Measurements from ENCODE around the gene DNMT3A.

The DNMT3A gene

DNA sequence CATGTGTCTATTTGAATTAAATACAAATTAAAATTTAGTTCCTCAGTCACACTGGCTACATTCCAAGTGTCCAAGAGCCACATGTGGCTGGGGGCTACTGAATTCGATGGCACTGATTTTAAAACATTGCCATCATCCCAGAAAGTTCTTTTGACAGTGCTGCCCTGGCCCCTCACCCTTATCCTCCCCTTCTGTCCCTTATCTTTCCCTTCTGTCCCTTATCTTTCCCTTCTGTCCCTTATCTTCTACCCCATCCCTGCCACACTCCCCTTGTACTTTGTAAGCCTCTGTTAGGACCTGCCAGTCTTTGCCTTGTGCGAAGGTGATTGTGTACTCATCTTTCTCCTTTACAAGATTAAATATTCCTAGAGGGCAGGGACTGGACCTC, 85.2 kb downstream of the DNMT3A start:
- DNase-seq (ENCODE audit: extremely low spot score) = no peak
- ChIA-PET POLR2A (no interaction called here), CTCF (no interaction called here)
- TF ChIP-seq TARDBP (IDR thresholded peaks at IDR 0.05) (no peak), ELF4 (IDR thresholded peaks at IDR 0.05) (no peak), ZNF384 (IDR thresholded peaks at IDR 0.05) (no peak), HDGF (IDR thresholded peaks at IDR 0.05; ENCODE audit: borderline replicate concordance) (no peak), NFRKB (IDR thresholded peaks at IDR 0.05) (no peak), ARNT (IDR thresholded peaks at IDR 0.05) (no peak), CTBP1 (IDR thresholded peaks at IDR 0.05; ENCODE audit: borderline replicate concordance) (no peak), LEF1 (IDR thresholded peaks at IDR 0.05; ENCODE audit: borderline replicate concordance) (no peak)
- TF ChIP-seq, protein P1, sequence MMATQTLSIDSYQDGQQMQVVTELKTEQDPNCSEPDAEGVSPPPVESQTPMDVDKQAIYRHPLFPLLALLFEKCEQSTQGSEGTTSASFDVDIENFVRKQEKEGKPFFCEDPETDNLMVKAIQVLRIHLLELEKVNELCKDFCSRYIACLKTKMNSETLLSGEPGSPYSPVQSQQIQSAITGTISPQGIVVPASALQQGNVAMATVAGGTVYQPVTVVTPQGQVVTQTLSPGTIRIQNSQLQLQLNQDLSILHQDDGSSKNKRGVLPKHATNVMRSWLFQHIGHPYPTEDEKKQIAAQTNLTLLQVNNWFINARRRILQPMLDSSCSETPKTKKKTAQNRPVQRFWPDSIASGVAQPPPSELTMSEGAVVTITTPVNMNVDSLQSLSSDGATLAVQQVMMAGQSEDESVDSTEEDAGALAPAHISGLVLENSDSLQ (IDR thresholded peaks at IDR 0.05) = no peak

DNA sequence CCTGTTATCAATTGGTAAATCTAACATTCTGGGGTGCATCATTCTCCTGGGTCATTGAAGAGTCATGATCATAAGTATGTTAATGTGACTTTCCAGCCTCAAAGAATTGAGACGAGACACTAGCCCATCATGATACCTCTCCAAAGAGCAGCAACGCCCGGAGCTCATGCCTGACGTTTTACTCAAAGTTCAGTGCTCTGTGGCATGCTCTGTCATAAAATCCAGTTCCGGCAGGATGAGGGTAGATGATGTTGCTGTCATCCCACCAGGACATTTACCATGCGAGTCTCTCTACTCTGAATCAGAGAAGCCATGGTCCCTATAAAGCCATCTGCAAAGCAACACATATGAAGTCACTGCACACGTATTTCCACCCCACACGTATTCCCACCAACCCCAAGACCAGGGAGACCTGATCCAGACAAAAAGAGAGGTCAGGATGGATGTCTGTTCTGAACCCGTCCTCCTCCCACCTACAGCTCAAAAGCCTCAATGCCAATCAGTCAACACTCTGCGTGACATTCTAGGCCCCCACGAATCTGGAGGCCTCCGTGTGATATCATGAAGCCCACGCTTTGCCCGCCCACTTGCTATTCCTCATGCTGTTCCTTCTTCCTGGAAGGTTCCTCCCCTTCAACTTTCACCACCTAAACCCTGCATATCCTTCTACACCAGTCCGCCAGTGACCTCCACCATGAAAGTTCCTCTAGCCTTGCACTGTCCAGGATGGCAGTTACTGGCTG, 85.8 kb downstream of the DNMT3A start:
- POLR2A ChIA-PET = no interaction called here
- no peak for TF ChIP-seq NFRKB (IDR thresholded peaks at IDR 0.05)
- no peak for TF ChIP-seq FOXK2 (IDR thresholded peaks at IDR 0.05)
- CTCF ChIA-PET = no interaction called here
- DNase-seq (ENCODE audit: extremely low spot score) = no peak

DNA sequence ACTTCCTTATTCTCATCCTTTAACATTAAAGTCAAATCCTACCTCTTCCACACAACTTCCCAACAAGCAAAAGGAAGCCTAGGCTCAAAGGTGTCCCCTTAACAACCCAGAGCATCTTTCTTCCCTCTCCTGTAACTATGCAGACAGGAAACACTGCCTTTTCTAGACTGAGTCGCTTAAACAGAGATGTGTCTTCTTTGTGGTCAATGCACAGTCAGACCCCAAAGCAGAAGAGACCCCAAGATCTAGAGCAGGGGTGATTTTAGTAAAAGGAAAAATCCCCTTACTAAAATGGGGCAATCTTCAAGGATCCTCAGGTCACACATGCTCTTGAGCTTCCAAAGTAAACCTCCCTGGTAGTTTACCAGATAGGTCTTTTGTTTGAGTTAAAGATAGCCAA, 86.8 kb downstream of the DNMT3A start:
- ChIA-PET CTCF (no interaction called here), POLR2A (no interaction called here)
- TF ChIP-seq, protein P1 (IDR thresholded peaks at IDR 0.05) = no peak
- no peak for TF ChIP-seq TARDBP (IDR thresholded peaks at IDR 0.05)
- no peak for TF ChIP-seq FOXK2 (IDR thresholded peaks at IDR 0.05)
- no peak for DNase-seq (ENCODE audit: extremely low spot score)

DNA sequence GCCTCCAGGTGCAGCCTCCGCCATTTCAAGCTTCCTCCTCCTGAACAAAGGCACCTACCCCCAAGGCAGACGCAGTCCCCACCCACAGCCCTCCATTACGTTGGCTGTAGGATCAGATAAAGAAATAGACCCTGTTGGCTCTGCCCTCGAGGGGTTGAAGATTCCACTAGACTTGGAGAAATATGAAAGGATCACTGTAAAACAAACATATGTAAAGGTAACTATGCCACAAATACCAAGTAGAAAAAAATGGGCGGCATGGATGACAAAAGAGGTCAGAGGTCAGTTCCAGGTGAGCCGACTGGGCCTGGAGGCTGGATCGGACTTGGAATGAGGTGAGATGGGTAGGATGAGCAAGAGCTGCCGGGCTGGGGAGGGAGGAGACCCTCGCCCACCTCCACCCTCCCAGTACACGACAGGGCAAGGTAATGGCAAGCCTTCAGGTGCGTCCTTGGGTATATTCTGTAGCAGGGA, 88.5 kb downstream of the DNMT3A start:
- ChIA-PET POLR2A (no interaction called here), CTCF (no interaction called here)
- no peak for TF ChIP-seq CTBP1 (IDR thresholded peaks at IDR 0.05; ENCODE audit: borderline replicate concordance)
- TF ChIP-seq LEF1 (IDR thresholded peaks at IDR 0.05; ENCODE audit: borderline replicate concordance) = no peak
- no peak for TF ChIP-seq FOXK2 (IDR thresholded peaks at IDR 0.05)
- no peak for TF ChIP-seq ZNF384 (IDR thresholded peaks at IDR 0.05)
- TF ChIP-seq, protein P1 (IDR thresholded peaks at IDR 0.05) = no peak
- TF ChIP-seq BHLHE40 (IDR thresholded peaks at IDR 0.05; ENCODE audit: borderline replicate concordance) = no peak
- no peak for TF ChIP-seq NFRKB (IDR thresholded peaks at IDR 0.05)
- no peak for TF ChIP-seq L3MBTL2 (conservative IDR thresholded peaks at IDR 0.05)
- TF ChIP-seq FOXA1 (IDR thresholded peaks at IDR 0.05) = no peak
- no peak for TF ChIP-seq SP1 (IDR thresholded peaks at IDR 0.05)
- no peak for TF ChIP-seq TARDBP (IDR thresholded peaks at IDR 0.05)
- no peak for TF ChIP-seq FOXM1 (IDR thresholded peaks at IDR 0.05; ENCODE audit: borderline replicate concordance)
- no peak for TF ChIP-seq ELF4 (IDR thresholded peaks at IDR 0.05)
- DNase-seq (ENCODE audit: extremely low spot score) = no peak

DNA sequence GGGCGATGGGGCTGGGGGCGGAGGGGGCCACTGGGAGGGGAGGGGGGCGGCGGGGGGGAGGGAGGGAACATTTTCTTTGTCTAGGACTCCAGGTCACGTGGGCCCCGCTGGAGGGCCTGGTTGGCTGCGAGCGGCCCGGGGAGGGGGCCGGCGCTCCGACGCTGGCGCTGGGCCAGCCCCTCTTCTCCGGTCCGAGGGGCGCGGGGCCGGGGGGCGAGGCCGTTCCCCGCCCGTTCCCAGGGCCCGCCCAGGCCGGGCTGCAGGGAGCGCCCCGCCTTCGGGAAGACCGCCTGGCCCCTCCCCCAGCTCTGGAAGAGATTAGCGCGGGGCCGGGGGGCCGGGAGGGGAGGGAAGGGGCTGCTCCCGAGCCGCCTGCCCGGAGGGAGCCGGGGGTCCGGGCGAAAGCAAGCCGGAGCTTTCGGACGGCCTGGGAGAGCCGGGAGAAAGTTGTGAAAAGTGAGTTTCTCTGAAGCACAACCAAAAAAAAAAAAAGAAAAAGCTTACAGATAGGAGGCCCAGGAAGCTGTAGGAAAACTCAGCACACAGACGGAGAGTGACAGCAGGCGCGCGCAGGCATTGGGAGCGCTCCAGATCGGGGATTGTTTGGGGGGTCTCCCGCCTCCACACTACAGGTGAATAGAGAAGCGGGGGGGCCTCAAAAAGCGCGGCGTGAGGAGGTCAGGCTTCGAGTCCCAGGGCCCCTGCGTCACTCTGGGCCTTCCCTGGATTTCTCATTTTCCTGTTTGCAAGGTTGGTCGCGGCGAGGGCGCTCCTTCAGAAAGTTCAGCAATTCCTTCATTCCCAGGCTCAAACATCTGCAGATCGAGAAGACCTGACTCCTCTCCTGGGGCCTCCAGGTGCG, 89.2 kb downstream of the DNMT3A start:
- CTCF ChIA-PET = no interaction called here
- no peak for DNase-seq (ENCODE audit: extremely low spot score)

DNA sequence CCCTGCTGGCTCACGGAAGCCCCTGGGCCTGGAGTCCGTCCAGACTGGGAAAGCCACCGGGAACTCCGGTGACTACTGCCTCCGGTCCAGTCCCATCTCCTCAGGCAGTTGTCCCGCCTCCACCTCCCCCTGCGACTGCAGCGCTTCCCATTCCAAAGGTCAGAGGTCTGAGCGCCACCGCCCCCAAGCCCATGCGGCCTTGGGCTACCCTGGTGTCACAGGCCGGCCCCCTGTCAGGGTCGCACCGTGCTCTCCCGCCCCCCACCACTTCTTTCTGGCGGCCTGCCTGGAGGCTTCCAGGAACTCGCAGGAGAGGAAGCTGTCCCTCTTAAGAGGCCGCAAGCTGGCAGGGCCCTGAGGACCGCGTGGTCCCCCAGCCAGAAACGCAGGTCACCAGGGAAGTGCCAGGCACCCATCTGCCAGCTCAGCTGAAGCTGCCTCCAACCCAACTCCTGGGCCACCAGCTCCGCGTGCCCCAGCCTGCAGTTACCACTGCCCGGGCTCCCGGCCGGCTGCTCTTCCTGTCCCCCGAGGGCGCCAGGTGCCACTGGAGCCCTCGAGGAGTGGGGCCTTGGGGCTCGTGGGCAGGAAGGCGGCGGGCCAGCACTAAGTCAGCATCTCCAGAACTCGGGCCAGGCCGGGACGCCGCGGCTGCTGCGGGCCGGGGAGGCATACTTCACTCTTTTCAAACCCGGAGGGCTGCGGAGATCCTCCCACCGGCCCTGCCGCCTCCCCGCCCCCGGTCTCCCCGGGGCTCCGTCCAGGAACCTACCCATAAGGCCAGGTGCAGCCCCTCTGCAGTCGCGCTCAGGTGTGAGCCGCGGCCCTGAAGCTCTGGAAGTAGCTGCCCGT, 90.1 kb downstream of the DNMT3A start:
- TF ChIP-seq SP1 (IDR thresholded peaks at IDR 0.05) (no peak), L3MBTL2 (conservative IDR thresholded peaks at IDR 0.05) (no peak), FOXM1 (IDR thresholded peaks at IDR 0.05; ENCODE audit: borderline replicate concordance) (no peak), BHLHE40 (IDR thresholded peaks at IDR 0.05; ENCODE audit: borderline replicate concordance) (no peak), ELF4 (IDR thresholded peaks at IDR 0.05) (no peak), FOXA1 (IDR thresholded peaks at IDR 0.05) (no peak), NFRKB (IDR thresholded peaks at IDR 0.05) (no peak), LEF1 (IDR thresholded peaks at IDR 0.05; ENCODE audit: borderline replicate concordance) (no peak), ZNF384 (IDR thresholded peaks at IDR 0.05) (no peak), SUZ12 (IDR thresholded peaks at IDR 0.05) (no peak), ARNT (IDR thresholded peaks at IDR 0.05) (no peak), TARDBP (IDR thresholded peaks at IDR 0.05) (no peak), CTBP1 (IDR thresholded peaks at IDR 0.05; ENCODE audit: borderline replicate concordance) (no peak)
- TF ChIP-seq, protein P1 (IDR thresholded peaks at IDR 0.05) = no peak
- CTCF ChIA-PET = no interaction called here
- no peak for DNase-seq (ENCODE audit: extremely low spot score)
- POLR2A ChIA-PET = no interaction called here

More for the DNA sequence above, 89.2 kb downstream of the DNMT3A start:
- TF ChIP-seq CTBP1 (IDR thresholded peaks at IDR 0.05; ENCODE audit: borderline replicate concordance) = no peak
- TF ChIP-seq L3MBTL2 (conservative IDR thresholded peaks at IDR 0.05) = no peak
- POLR2A ChIA-PET = no interaction called here

Data from HEK293T (cell line).